OCI-LY1 (cell line): ENCODE data around the gene GPR142.

ENCODE experiments used
- H2AFZ ChIP-seq: fragments of 200-600 bp; sonication (generic), shearing (Covaris generic); 2 replicates; pipeline ENCODE4 v1.6.0; 2014; ENCODE audit warnings: antibody characterized with exemption, mild to moderate bottlenecking, low read length
- H3F3A ChIP-seq: fragments of 200-600 bp; sonication (generic), shearing (Covaris generic); 2 replicates; pipeline ENCODE4 v1.6.0; 2014; ENCODE audit warnings: mild to moderate bottlenecking, antibody characterized with exemption, low read length, moderate library complexity; ENCODE audit not compliant: insufficient read depth
- H3K27ac ChIP-seq: fragments of 200-600 bp; sonication (generic); 2 replicates; pipeline ENCODE4 v1.5.1; 2014; ENCODE audit warnings: low read length, mixed run types, mild to moderate bottlenecking, low read depth; ENCODE audit not compliant: poor library complexity, severe bottlenecking
- H3K27me3 ChIP-seq: fragments of 200-600 bp; sonication (generic); 2 replicates; pipeline ENCODE4 v1.6.0; 2014; ENCODE audit warnings: antibody characterized with exemption, mild to moderate bottlenecking, low read length, moderate library complexity; ENCODE audit not compliant: insufficient read depth
- H3K36me3 ChIP-seq: fragments of 200-600 bp; sonication (generic); 2 replicates; pipeline ENCODE4 v1.6.1; 2014; ENCODE audit warnings: mild to moderate bottlenecking, antibody characterized with exemption, low read length, moderate library complexity, mixed read lengths; ENCODE audit not compliant: insufficient read depth
- H3K4me1 ChIP-seq: fragments of 200-600 bp; sonication (generic); 2 replicates; pipeline ENCODE4 v1.5.1; 2014; ENCODE audit warnings: mild to moderate bottlenecking, low read length, moderate library complexity; ENCODE audit not compliant: insufficient read depth, severe bottlenecking
- H3K4me2 ChIP-seq: fragments of 200-600 bp; sonication (generic), shearing (Covaris generic); 2 replicates; pipeline ENCODE4 v1.6.1; 2014; ENCODE audit warnings: low read length
- H3K4me3 ChIP-seq: fragments of 200-600 bp; sonication (generic); 2 replicates; pipeline ENCODE4 v1.5.1; 2014; ENCODE audit warnings: low read length, low read depth, mild to moderate bottlenecking, mixed read lengths; ENCODE audit not compliant: poor library complexity, severe bottlenecking
- H3K79me2 ChIP-seq: fragments of 200-600 bp; shearing (Covaris generic); 2 replicates; pipeline ENCODE4 v1.6.1; 2016; ENCODE audit warnings: mixed run types, low read length, mixed read lengths; ENCODE audit not compliant: insufficient read depth
- H3K9ac ChIP-seq: fragments of 200-600 bp; sonication (generic), shearing (Covaris generic); 2 replicates; pipeline ENCODE4 v1.6.1; 2014; ENCODE audit warnings: mild to moderate bottlenecking, low read length, mixed read lengths
- H3K9me2 ChIP-seq: fragments of 200-600 bp; sonication (generic), shearing (Covaris generic); 2 replicates; pipeline ENCODE4 v1.6.1; 2014; ENCODE audit warnings: low read depth, mild to moderate bottlenecking, low read length, mixed read lengths
- H3K9me3 ChIP-seq: fragments of 200-600 bp; shearing (Covaris generic); 2 replicates; pipeline ENCODE4 v1.6.1; 2014; ENCODE audit warnings: low read length, mixed read lengths
- H4K20me1 ChIP-seq: fragments of 200-600 bp; sonication (generic), shearing (Covaris generic); 2 replicates; pipeline ENCODE4 v1.6.0; 2016; ENCODE audit warnings: mild to moderate bottlenecking, low read length; ENCODE audit not compliant: insufficient read depth
- EZH2 ChIP-seq: fragments of 200-600 bp; sonication (generic), shearing (Covaris generic); IDR thresholded peaks from 2 replicates; pipeline ENCODE4 v1.8.0; 2017; ENCODE audit warnings: borderline replicate concordance, mixed run types, mild to moderate bottlenecking, antibody characterized with exemption, low read length, moderate library complexity, mixed read lengths
- TF ChIP-seq, protein P1 (sequence below): fragments of 200-600 bp; sonication (generic), shearing (Covaris generic); IDR thresholded peaks from 2 replicates; pipeline ENCODE4 v1.5.1; 2017; ENCODE audit warnings: mild to moderate bottlenecking, antibody characterized with exemption, low read length, moderate library complexity, mixed read lengths

Gene GPR142

DNA sequence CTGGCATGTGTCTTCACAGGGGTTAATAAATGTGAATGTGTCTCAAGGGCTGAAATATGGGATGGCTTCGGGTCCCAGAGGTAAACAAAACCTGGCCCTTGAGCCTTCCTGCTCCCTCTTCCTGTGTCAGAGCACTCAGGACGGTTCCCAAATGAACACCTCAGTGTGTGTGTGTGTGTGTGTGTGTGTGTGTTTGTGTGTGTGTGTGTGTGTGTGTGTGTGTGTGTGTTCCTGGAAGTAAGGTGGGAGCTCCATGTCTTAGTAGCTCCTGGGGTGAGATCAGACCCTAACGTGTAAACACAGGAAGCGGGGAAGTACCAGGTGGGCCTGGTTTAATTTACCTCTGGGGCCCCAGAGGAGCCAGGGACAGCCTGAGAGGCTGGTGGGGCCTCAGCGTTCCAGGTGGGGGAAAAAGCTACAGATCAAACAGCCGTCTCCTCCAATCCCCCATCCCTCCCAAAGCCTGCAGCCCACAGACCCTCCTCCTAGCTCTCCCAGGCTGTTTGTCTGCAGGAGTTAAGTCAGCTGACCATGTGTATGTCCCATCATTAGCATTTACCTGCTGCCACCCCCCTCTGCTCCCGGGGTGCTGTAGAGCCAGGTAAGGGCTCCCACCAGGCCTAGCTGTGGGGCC, 35.2 kb upstream of the GPR142 start:
- Histone ChIP-seq H3K27ac (no peak overlapping the region), H4K20me1 (no peaks in the 10 kb centered on the region), H3K27me3 (no peaks in the 10 kb centered on the region), H3K4me2 (no peak overlapping the region), H2AFZ (no peak overlapping the region), H3K9ac (no peak overlapping the region), H3K4me3 (no peak overlapping the region), H3K9me2 (no peaks in the 10 kb centered on the region), H3K36me3 (no peaks in the 10 kb centered on the region), H3F3A (no peaks in the 10 kb centered on the region), H3K9me3 (no peaks in the 10 kb centered on the region), H3K4me1 (no peaks in the 10 kb centered on the region), H3K79me2 (no peaks in the 10 kb centered on the region)
- TF ChIP-seq EZH2: no peak
- TF ChIP-seq, protein P1, sequence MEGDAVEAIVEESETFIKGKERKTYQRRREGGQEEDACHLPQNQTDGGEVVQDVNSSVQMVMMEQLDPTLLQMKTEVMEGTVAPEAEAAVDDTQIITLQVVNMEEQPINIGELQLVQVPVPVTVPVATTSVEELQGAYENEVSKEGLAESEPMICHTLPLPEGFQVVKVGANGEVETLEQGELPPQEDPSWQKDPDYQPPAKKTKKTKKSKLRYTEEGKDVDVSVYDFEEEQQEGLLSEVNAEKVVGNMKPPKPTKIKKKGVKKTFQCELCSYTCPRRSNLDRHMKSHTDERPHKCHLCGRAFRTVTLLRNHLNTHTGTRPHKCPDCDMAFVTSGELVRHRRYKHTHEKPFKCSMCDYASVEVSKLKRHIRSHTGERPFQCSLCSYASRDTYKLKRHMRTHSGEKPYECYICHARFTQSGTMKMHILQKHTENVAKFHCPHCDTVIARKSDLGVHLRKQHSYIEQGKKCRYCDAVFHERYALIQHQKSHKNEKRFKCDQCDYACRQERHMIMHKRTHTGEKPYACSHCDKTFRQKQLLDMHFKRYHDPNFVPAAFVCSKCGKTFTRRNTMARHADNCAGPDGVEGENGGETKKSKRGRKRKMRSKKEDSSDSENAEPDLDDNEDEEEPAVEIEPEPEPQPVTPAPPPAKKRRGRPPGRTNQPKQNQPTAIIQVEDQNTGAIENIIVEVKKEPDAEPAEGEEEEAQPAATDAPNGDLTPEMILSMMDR: no peak

DNA sequence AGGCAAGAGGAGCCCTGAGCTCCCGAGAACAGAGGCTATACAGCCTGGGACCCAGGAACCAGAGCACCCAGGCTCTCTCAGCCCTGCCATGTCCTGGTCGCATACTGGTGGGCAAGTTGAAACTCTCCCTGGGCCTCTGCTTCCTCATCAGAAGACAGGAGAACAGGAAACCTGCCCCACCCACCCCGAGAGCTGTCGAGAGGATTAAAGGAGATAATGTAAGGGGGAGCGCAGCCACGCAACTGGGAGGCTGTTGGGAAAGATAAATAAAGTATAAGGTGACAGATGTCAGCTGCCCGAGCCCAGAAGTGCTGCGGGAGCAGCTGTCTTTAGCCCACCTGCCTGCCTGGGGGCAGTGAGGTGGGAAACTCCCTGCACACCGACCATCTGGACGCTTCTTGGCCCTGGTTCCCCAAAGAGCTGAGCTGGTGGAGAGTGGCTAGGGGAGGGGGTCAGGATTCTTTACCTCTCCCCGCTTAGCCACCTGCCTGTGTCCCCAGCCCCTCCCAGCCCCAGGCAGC, 34.5 kb upstream of the GPR142 start:
- Histone ChIP-seq H3F3A (no peaks in the 10 kb centered on the region), H3K4me2 (no peak overlapping the region), H3K4me1 (no peaks in the 10 kb centered on the region), H4K20me1 (no peaks in the 10 kb centered on the region), H3K9me2 (no peaks in the 10 kb centered on the region), H3K27me3 (no peaks in the 10 kb centered on the region), H3K9me3 (no peaks in the 10 kb centered on the region), H3K27ac (no peak overlapping the region), H3K79me2 (no peaks in the 10 kb centered on the region), H2AFZ (no peak overlapping the region), H3K4me3 (no peak overlapping the region), H3K36me3 (no peaks in the 10 kb centered on the region), H3K9ac (no peak overlapping the region)
- TF ChIP-seq, protein P1: no peak
- no peak for TF ChIP-seq EZH2

DNA sequence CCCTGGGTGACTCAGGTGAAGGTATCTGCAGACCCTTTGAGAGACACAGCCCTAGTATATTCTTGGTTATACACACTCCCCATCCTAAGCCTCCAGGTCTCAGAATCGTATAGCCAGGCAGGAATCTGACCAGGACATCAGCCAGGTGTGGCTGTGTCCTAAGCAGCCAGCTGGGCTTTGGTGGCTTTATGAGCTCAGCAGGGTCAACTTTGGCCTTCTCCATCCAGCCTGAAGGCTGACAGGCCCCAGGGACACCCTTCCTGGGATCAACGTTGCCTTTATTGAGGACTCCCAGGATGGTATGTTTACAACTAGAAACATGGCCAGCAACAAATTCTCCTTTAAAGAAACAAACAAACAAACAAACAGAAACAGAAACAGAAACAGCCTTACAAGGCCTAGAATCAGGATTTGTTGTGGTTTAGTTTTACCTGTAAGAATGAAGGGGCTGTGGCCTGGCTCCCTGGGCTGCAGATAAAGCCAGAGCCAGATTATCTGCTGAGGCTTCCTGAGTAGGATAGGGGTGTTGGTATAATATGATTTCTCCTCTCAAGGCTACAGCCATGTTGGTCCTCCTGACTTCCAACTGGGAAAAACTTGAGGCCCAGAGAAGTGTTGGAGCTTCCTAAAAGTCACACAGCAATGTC, 32.8 kb upstream of the GPR142 start:
- no peak overlapping the region for H2AFZ ChIP-seq
- H3K4me2 ChIP-seq: no peak overlapping the region

More for the DNA sequence above, 32.8 kb upstream of the GPR142 start:
- Histone ChIP-seq H3K9ac (no peak overlapping the region), H3K27ac (no peak overlapping the region), H3F3A (no peaks in the 10 kb centered on the region), H3K27me3 (no peaks in the 10 kb centered on the region), H3K4me3 (no peak overlapping the region), H3K79me2 (no peaks in the 10 kb centered on the region), H3K9me2 (no peaks in the 10 kb centered on the region), H3K4me1 (no peaks in the 10 kb centered on the region), H4K20me1 (no peaks in the 10 kb centered on the region), H3K9me3 (no peaks in the 10 kb centered on the region), H3K36me3 (no peaks in the 10 kb centered on the region)
- no peak for TF ChIP-seq EZH2
- TF ChIP-seq, protein P1: no peak
